VCaP (cell line): Measurements from ENCODE around the gene RHOH.
"Not testable (repeated sequence)": the region's sequence is repeated elsewhere in the genome, so short reads cannot be mapped to it uniquely, and the experiment has no call there.

Experiments used
- H3K27ac ChIP-seq: fragments of 450-650 bp; 2 replicates; pipeline ENCODE4 v1.5.1; 2017
- TF ChIP-seq, protein P1 (sequence below): fragments of 450-650 bp; conservative IDR thresholded peaks from 2 replicates; pipeline ENCODE4 v1.5.1; 2017; ENCODE audit warnings: mild to moderate bottlenecking, moderate library complexity

The RHOH gene

DNA sequence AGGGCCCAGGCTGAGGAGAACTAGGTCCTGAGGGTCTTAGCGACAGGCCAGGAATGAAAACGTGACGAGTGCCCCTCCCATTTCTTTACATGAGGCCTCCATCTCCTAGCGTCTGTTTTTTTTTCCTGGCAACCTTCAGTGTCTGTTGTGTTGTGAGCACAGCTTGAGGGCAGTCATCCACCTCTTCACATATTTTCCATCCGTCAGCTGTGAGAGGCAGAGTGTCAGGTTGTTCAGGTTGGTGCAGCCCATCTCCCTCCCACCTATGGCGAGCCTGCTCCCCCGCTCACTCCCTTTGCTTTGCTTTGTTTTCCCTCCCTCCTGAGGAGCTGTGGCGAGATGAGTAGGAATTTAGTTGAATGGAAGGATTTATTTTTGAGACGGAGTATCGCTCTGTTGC, 86.6 kb downstream of the RHOH start:
- H3K27ac ChIP-seq = no peak overlapping the region
- TF ChIP-seq, protein P1, sequence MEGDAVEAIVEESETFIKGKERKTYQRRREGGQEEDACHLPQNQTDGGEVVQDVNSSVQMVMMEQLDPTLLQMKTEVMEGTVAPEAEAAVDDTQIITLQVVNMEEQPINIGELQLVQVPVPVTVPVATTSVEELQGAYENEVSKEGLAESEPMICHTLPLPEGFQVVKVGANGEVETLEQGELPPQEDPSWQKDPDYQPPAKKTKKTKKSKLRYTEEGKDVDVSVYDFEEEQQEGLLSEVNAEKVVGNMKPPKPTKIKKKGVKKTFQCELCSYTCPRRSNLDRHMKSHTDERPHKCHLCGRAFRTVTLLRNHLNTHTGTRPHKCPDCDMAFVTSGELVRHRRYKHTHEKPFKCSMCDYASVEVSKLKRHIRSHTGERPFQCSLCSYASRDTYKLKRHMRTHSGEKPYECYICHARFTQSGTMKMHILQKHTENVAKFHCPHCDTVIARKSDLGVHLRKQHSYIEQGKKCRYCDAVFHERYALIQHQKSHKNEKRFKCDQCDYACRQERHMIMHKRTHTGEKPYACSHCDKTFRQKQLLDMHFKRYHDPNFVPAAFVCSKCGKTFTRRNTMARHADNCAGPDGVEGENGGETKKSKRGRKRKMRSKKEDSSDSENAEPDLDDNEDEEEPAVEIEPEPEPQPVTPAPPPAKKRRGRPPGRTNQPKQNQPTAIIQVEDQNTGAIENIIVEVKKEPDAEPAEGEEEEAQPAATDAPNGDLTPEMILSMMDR = no peak

DNA sequence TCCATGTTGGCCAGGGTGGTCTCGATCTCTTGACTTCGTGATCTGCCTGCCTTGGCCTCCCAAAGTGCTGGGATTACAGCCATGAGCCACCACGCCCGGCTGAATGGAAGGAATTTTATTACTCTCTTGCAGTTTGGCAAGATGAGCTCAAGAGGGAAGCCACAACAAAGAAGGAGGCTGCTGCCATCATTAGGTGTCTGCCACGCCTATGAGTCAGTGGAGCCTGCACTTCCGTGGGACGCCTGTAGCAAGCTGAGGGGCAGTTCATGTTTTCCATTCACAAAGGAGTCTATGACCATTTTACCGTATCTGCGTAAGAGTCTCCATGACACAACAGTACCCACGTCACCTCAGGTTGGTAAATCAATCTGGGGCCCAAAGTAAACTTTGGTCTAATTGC, 87.1 kb downstream of the RHOH start:
- H3K27ac ChIP-seq = no peak overlapping the region

DNA sequence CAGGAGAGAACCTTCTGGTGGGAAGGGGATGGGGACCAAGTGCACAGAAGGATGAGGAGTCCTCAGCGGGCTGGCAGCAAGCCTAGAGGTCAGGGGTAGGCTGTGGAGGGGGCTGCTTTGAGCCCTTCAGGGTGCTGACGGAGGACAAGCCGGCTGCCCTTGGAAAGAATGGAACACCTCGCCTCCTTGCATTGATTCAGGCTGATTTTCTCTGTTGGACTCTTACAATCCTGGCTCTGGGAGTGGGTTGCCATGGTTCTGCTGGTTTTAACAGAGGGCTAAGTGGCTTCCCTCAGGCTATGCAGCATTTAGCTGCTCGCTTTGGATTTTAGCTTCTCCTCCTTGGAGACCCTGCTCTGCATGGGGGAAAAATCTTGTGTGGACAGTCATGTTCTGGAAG, 88.9 kb downstream of the RHOH start:
- TF ChIP-seq, protein P1 = no peak
- no peak overlapping the region for H3K27ac ChIP-seq

More for the DNA sequence above, 87.1 kb downstream of the RHOH start:
- TF ChIP-seq, protein P1 = no peak

DNA sequence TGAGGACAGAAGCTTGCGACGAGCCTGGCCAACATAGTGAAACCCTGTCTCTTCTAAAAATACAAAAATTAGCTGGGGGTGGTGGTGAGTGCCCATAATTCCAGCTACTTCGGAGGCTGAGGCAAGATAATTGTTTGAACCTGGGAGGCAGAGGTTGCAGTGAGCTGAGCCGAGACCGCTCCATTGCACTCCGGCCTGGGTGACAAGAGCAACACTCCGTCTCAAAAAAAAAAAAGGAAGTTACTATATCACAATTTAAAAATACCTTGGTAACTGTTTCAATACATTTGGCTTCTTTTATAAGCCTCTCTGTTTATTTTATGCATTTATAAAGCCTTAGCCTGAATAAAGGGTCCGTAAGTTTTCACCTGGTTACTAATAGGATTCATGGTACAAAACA, 91.7 kb downstream of the RHOH start:
- no peak overlapping the region for H3K27ac ChIP-seq
- TF ChIP-seq, protein P1 = no peak

DNA sequence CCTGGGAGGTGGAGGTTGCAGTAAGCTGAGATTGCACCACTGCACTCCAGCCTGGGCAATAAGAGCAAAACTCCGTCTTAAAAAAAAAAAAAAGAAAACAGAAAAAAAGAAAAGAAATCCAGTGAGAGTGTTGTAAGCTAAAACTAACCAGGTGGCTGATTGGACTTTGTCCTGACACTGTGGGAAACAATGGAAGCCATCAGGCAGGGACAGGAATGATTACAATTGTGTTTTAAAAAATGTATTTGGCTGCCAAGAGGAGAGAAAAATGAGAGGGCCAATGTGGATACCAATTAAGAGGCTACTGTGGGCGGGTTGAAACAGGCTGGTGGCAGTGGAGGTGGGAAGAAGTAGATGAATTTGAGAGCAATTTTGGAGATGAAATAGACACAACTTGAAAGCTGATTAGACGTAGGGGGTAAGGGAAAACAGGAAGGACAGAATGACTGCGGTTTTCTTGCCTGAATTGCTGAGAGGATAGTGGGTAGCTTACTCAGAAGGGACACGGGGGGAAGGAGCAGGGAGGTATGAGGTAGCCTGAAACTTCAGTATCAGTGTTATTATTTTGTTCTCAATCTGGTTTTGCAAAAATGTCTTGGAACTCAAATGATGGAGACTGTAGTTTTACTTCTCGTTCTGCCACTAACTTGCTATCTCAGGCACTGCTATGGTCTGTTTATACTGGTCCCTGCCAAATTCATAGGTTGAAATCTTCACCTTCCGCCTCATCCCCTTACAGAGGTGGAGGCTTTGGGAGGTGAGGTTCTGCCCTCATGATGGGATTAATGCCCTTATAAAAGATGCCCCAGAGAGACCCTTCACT, 92.7 kb downstream of the RHOH start:
- no peak overlapping the region for H3K27ac ChIP-seq
- TF ChIP-seq, protein P1 = no peak

DNA sequence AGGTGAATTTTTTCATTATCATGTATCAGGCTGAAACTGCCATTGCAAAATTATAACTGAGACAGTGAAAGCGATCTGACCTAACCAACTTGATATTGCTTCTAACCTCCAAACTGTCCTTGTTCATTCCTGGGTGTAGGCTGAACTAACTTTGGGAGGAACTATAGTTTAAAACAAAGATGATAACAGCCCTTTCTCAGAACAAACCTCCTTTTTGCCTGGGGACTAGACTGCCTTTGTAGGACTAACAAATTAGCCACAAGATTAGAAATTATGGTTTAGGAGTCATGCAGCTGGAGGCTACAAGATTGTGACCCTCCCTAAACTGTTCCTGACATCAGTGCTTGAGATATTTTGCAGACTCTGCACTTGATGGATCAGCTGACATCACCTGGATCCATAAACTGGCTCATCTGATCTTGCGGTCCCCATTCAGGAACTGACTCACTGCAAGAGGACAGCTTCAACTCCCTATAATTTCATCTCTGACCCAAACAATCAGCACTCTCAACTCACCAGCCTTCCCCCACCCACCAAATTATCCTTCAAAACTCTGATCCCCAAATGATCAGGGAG, 93.9 kb downstream of the RHOH start:
- not testable (repeated sequence) for H3K27ac ChIP-seq

DNA sequence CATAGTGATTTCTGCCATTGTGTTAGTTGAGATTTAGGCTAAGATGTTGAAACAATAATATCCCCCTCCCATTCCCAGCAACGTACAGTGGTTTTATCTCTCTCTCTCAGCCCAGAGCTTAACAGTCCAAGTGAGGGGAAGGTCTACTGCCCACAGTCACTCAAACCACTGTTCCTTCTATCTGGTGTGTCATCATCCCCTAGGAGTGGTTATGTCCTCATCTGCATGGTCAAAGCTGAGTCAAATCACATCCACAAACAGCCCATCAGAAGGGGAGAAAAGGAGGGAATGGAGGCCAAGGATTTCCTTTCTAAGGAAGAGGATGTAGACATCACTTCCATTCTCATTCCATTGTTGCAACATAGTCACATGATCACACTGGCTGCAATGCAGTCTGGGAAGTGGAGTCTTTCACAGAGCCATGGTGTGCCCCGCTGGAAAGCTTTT, 95.5 kb downstream of the RHOH start:
- TF ChIP-seq, protein P1 = no peak

DNA sequence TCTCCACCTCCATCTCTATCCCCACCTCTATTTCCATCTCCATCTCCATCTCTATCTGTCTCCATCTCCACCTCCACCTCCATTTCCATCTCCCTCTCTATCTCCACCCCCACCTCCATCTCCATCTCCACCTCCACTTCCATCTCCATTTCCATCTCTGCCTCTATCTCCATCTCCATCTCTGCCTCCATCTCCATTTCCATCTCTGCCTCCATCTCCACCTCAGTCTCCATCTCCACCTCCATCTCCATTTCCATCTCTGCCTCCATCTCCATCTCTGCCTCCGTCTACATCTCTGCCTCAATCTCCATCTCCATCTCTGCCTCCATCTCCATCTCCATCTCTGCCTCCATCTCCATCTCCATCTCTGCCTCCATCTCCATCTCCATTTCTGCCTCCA, 97.5 kb downstream of the RHOH start:
- H3K27ac ChIP-seq = no peak overlapping the region
- TF ChIP-seq, protein P1 = no peak

More for the DNA sequence above, 95.5 kb downstream of the RHOH start:
- H3K27ac ChIP-seq = no peak overlapping the region

DNA sequence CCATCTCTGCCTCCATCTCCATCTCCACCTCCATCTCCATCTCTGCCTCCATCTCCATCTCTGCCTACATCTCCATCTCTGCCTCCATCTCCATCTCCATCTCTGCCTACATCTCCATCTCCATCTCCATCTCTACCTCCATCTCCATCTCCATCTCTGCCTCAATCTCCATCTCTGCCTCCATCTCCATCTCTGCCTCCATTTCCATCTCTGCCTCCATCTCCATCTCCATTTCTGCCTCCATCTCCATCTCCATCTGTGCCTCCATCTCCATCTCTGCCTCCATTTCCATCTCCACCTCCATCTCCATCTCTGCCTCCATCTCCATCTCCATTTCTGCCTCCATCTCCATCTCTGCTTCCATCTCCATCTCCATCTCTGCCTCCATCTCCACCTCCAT, 98.2 kb downstream of the RHOH start:
- H3K27ac ChIP-seq = not testable (repeated sequence)
